Mucosa of descending colon (tissue), 3 donors: Measurements from ENCODE around the gene RPUSD4. TPM values are rescaled to one million over a fixed set of nuclear protein-coding genes. Genes with fewer than 3 reads are reported as not detected.

Source experiments
- ATAC-seq: fragments of 200-7000 bp; cut with Tn5 transposase; one replicate; pipeline ENCODE4 v1.9.1; 2020; ENCODE audit warnings: mild to moderate bottlenecking, moderate library complexity
- DNase-seq, 3 donors: peaks; one replicate each; pipeline ENCODE4 v3.0.0-alpha.2; 2020
- H3K36me3 ChIP-seq: fragments of 200-600 bp; one replicate; pipeline ENCODE4 v1.8.0; 2021; ENCODE audit warnings: low read depth, mild to moderate bottlenecking
- H3K4me1 ChIP-seq: fragments of 200-600 bp; one replicate; pipeline ENCODE4 v1.8.0; 2021; ENCODE audit warnings: low read depth, mild to moderate bottlenecking
- H3K4me3 ChIP-seq: fragments of 200-600 bp; one replicate; pipeline ENCODE4 v1.8.0; 2021; ENCODE audit warnings: mild to moderate bottlenecking
- H3K9me3 ChIP-seq: fragments of 200-600 bp; one replicate; pipeline ENCODE4 v1.8.0; 2021; ENCODE audit warnings: mild to moderate bottlenecking
- intact Hi-C, 2 donors: fragments of 100-400 bp; cut with DNase I in 1 of 2; cut with micrococcal nuclease in 1 of 2; formaldehyde crosslinking; loops; one replicate each; pipeline versions ENCODE4 v1.11.0 to v1.11.1; 2022; cut with DNase I, micrococcal nuclease
- total RNA-seq, 3 donors: library from RNA; stranded (reverse); fragmentation: NEBNext Ultra II Directional in 2 of 3; extraction: Animal tissue kit (Norgen Biotek cat#: 25700) in 2 of 3; gene quantifications; one replicate each; pipeline versions ENCODE4 v1.2.1 to v1.2.4, GENCODE V29; 2021 to 2023
- TF ChIP-seq, protein P1 (sequence below): fragments of 200-600 bp; IDR thresholded peaks from one replicate; pipeline ENCODE4 v1.8.0; 2022; ENCODE audit warnings: antibody characterized with exemption, mild to moderate bottlenecking
- donor health status: DM: no; HTN: no; CAD: no; lungs with moderate emphysema.
- donor health status: DM: no; HTN: no; CAD: no.
- donor health status: DM: no; HTN: yes; CAD: no.

RPUSD4 gene
- total RNA-seq, 3 donors from 2014 or later = 17.0 to 23.4 (median 23.0) TPM

DNA sequence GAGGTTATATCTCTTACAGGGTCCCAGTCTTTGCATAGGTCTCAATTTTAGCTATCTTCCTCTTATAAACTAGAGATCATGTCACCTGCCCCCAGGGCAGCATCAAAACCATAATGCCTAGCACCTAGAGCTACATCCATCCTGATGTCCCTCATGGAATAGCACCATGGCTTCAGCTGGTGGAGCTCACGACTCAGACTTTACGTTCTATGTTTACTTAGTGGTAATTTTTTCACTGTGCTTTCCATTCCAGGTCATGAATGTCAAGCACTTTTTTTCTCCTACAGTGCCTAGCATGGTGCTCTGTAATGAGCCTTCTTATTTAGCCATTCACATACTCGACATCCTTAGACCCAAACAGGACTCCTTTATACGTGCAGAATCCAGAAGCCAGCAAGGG lies 58.4 kb downstream of the RPUSD4 start:
- no peak overlapping the region for H3K4me3 ChIP-seq
- intact Hi-C loops = no loop called here
- DNase-seq (no peak), ATAC-seq (no peak)
- no peaks in the 10 kb centered on the region for H3K36me3 ChIP-seq
- TF ChIP-seq, protein P1, sequence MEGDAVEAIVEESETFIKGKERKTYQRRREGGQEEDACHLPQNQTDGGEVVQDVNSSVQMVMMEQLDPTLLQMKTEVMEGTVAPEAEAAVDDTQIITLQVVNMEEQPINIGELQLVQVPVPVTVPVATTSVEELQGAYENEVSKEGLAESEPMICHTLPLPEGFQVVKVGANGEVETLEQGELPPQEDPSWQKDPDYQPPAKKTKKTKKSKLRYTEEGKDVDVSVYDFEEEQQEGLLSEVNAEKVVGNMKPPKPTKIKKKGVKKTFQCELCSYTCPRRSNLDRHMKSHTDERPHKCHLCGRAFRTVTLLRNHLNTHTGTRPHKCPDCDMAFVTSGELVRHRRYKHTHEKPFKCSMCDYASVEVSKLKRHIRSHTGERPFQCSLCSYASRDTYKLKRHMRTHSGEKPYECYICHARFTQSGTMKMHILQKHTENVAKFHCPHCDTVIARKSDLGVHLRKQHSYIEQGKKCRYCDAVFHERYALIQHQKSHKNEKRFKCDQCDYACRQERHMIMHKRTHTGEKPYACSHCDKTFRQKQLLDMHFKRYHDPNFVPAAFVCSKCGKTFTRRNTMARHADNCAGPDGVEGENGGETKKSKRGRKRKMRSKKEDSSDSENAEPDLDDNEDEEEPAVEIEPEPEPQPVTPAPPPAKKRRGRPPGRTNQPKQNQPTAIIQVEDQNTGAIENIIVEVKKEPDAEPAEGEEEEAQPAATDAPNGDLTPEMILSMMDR = no peak
- no peaks in the 10 kb centered on the region for H3K9me3 ChIP-seq
- no peaks in the 10 kb centered on the region for H3K4me1 ChIP-seq

DNA sequence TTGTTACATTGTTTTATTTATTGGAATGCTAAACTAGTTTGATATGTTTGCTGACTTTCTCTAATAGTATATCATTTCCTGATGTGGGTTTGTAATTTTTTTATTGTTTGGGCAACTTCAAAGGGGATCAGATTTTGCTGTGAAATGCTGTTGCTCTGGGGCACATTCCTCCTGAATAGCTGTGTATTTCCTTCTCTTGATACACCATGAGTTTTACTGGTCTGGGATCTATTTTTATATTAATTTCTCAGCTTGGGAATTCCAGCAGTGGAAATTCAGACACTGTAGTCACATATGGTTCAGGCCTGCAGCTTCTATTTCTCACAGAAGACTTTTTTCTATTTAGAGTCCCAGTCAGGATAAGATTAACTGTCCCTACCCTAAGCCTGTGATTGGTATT lies 58.9 kb downstream of the RPUSD4 start:
- no peaks in the 10 kb centered on the region for H3K36me3 ChIP-seq
- intact Hi-C loops = no loop called here
- no peak overlapping the region for H3K4me3 ChIP-seq
- TF ChIP-seq, protein P1 = no peak
- H3K4me1 ChIP-seq = no peaks in the 10 kb centered on the region
- DNase-seq (no peak), ATAC-seq (no peak)
- H3K9me3 ChIP-seq = no peaks in the 10 kb centered on the region

DNA sequence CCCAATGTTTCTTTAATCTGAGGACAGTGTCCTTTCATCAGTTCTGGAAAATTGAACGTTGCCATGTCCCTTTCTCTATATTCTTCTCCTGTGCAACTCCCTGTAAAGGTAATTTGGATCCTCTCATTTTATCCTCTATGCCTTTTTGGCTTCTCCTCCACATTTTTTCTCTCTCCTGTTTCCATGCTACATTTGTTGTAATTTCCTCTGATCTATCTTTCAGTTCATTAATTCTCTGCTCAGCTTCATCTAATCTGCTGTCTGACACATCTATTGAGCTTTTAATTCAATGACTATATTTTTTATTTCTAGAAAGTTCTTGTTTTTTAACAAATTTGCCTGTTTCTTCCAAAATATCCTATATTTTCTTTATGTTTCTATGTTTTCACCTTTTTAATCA lies 59.3 kb downstream of the RPUSD4 start:
- TF ChIP-seq, protein P1 = no peak
- intact Hi-C loops = no loop called here
- H3K36me3 ChIP-seq = no peaks in the 10 kb centered on the region
- H3K4me1 ChIP-seq = no peaks in the 10 kb centered on the region
- no peak overlapping the region for H3K4me3 ChIP-seq
- ATAC-seq = no peak
- H3K9me3 ChIP-seq = no peaks in the 10 kb centered on the region
- no peak for DNase-seq

Other genes starting within 250 kb of the RPUSD4 start
- 10 to 100 TPM in 1 of 3 donors, 1 to 10 TPM in 2; 3.8 to 91.6 (median 6.6) TPM for gene CDON, start 148.8 kb downstream of the RPUSD4 start, total RNA-seq
- gene FAM118B, start 132 bp upstream of the RPUSD4 start, total RNA-seq = 10 to 100 TPM; 35.4 to 62.5 (median 48.5) TPM
- 10 to 100 TPM; 73.8 to 88.1 (median 79.2) TPM for gene SRPRA, start 57.2 kb upstream of the RPUSD4 start, total RNA-seq
- 10 to 100 TPM; 24.3 to 36.9 (median 31.4) TPM for gene FOXRED1, start 57.5 kb upstream of the RPUSD4 start, total RNA-seq
- 10 to 100 TPM; 18.5 to 24.8 (median 21.5) TPM for gene TIRAP, start 71.4 kb upstream of the RPUSD4 start, total RNA-seq
- gene DCPS, start 92.4 kb upstream of the RPUSD4 start, total RNA-seq = 10 to 100 TPM in 2 of 3 donors, 1 to 10 TPM in 1; 10.0 to 21.3 (median 14.8) TPM
- 100 to 1,000 TPM in 2 of 3 donors, 10 to 100 TPM in 1; 94.7 to 460 (median 217) TPM for gene ST3GAL4, start 144.0 kb upstream of the RPUSD4 start, total RNA-seq